DMS114 treated with DMSO at 0.1 percent for 48 hours (cell line): ENCODE measurements around the gene FUT8.

Experiments
- DNase-seq: peaks from one replicate; lab custom pipeline; 2025; ENCODE audit not compliant: unreplicated experiment; lab: John Stamatoyannopoulos, UW

The FUT8 gene

GRCh38 chr14:65756880-65757279, 344.4 kb downstream of the FUT8 start:
- no peak for DNase-seq

- DNase-seq: no peak
Measured at GRCh38 chr14:65769151-65769550, 356.6 kb downstream of the FUT8 start.

- no peak for DNase-seq
Measured at GRCh38 chr14:65770681-65771080, 358.2 kb downstream of the FUT8 start.

- no peak for DNase-seq
Measured at GRCh38 chr14:65771271-65771670, 358.7 kb downstream of the FUT8 start.

GRCh38 chr14:65772466-65772865, 359.9 kb downstream of the FUT8 start:
- no peak for DNase-seq

- DNase-seq: no peak
Measured at GRCh38 chr14:65772921-65773574, 360.5 kb downstream of the FUT8 start.

GRCh38 chr14:65774041-65774440, 361.5 kb downstream of the FUT8 start:
- DNase-seq: no peak

GRCh38 chr14:65776193-65776852, 363.8 kb downstream of the FUT8 start:
- no peak for DNase-seq

GRCh38 chr14:65780566-65780965, 368.0 kb downstream of the FUT8 start:
- DNase-seq: no peak

- no peak for DNase-seq
Measured at GRCh38 chr14:65783101-65783500, 370.6 kb downstream of the FUT8 start.

GRCh38 chr14:65783576-65783975, 371.0 kb downstream of the FUT8 start:
- no peak for DNase-seq

GRCh38 chr14:65784574-65784973, 372.0 kb downstream of the FUT8 start:
- DNase-seq: no peak

GRCh38 chr14:65787461-65787860, 374.9 kb downstream of the FUT8 start:
- DNase-seq: no peak

- DNase-seq: no peak
Measured at GRCh38 chr14:65788876-65789275, 376.3 kb downstream of the FUT8 start.

- DNase-seq: no peak
Measured at GRCh38 chr14:65789363-65789762, 376.8 kb downstream of the FUT8 start.

GRCh38 chr14:65790172-65790815, 377.8 kb downstream of the FUT8 start:
- DNase-seq: no peak

- DNase-seq: no peak
Measured at GRCh38 chr14:65791191-65791981, 378.9 kb downstream of the FUT8 start.

- DNase-seq: no peak
Measured at GRCh38 chr14:65792208-65792905, 379.8 kb downstream of the FUT8 start.
